Muscle of leg (tissue), 11 donors: ENCODE measurements around the gene LDLRAD4. TPM values are rescaled to one million over a fixed set of nuclear protein-coding genes. Genes with fewer than 3 reads are reported as not detected.

Experiments used
- DNase-seq: peaks from one replicate; pipeline ENCODE4 v3.0.0; 2013
- H3K27ac ChIP-seq: one replicate; pipeline ENCODE4 v1.5.1; 2013; ENCODE audit warnings: mild to moderate bottlenecking, low read length, control low read depth
- H3K27me3 ChIP-seq: one replicate; pipeline ENCODE4 v1.6.1; 2013; ENCODE audit warnings: low read length; ENCODE audit not compliant: control insufficient read depth, insufficient read depth
- H3K36me3 ChIP-seq: one replicate; pipeline ENCODE4 v1.6.1; 2013; ENCODE audit warnings: low read length; ENCODE audit not compliant: control insufficient read depth, insufficient read depth
- H3K4me1 ChIP-seq: one replicate; pipeline ENCODE4 v1.6.1; 2013; ENCODE audit warnings: low read length; ENCODE audit not compliant: control insufficient read depth, insufficient read depth
- H3K4me3 ChIP-seq: one replicate; pipeline ENCODE4 v1.5.1; 2013; ENCODE audit warnings: low read length, control low read depth
- H3K9me3 ChIP-seq: replicated peaks from 2 replicates; pipeline ENCODE4 v1.6.1; 2013; ENCODE audit warnings: low read depth, low read length; ENCODE audit not compliant: control insufficient read depth
- WGBS: methylation state at CpG from one replicate; pipeline ENCODE4 v1.1.5; 2013; ENCODE audit warnings: missing lambda C conversion rate; ENCODE audit not compliant: insufficient coverage; 5-methylcytosine and 5-hydroxymethylcytosine counted together
- polyA plus RNA-seq, 8 donors: library from polyadenylated mRNA; unstranded; fragments of 120-200 nt; gene quantifications; one replicate each; pipeline versions ENCODE4 v1.2.1 to v1.2.3, GENCODE V29; 2013; ENCODE audit warnings: inconsistent platforms in 1 of 8, low replicate concordance in 1 of 8; ENCODE audit not compliant: insufficient read length in 8 of 8, insufficient read depth in 1 of 8
- total RNA-seq: library from RNA; stranded (reverse); fragments of 120-200 nt; gene quantifications from one replicate; pipeline ENCODE4 v1.2.4, GENCODE V29; 2013

The LDLRAD4 gene
- total and polyA plus RNA-seq, 9 donors = 9.0 to 20.8 (median 14.4) TPM

GRCh38 chr18:13382954-13383827 lies 164.6 kb downstream of the LDLRAD4 start:
- 69% methylated on average over 11 of the region's 19 CpGs for WGBS
- Histone ChIP-seq H3K4me3 (no peak overlapping the region), H3K4me1 (peaks cover 53% of the 10 kb centered on the region), H3K36me3 (no peaks in the 10 kb centered on the region), H3K27ac (peak overlapping the region; percentile 95), H3K27me3 (no peaks in the 10 kb centered on the region), H3K9me3 (no peaks in the 10 kb centered on the region)
- no peak for DNase-seq

- no peak for DNase-seq
- no peaks in the 10 kb centered on the region for H3K36me3 ChIP-seq
- no peak overlapping the region for H3K27ac ChIP-seq
- 90% methylated on average over 39 of the region's 40 CpGs for WGBS
- no peaks in the 10 kb centered on the region for H3K9me3 ChIP-seq
- peaks cover 23% of the 10 kb centered on the region for H3K4me1 ChIP-seq
- H3K27me3 ChIP-seq = no peaks in the 10 kb centered on the region
- H3K4me3 ChIP-seq = no peak overlapping the region
Observed at GRCh38 chr18:13386891-13387801, 168.6 kb downstream of the LDLRAD4 start.

GRCh38 chr18:13387855-13388548 lies 169.4 kb downstream of the LDLRAD4 start:
- no peaks in the 10 kb centered on the region for H3K36me3 ChIP-seq
- WGBS = 54% methylated on average over 4 of the region's 13 CpGs
- H3K9me3 ChIP-seq = no peaks in the 10 kb centered on the region
- peak overlapping the region; percentile 52 for H3K27ac ChIP-seq
- peaks cover 16% of the 10 kb centered on the region for H3K4me1 ChIP-seq
- DNase-seq = peak; percentile 53
- H3K27me3 ChIP-seq = no peaks in the 10 kb centered on the region
- no peak overlapping the region for H3K4me3 ChIP-seq

GRCh38 chr18:13388586-13389490 lies 170.3 kb downstream of the LDLRAD4 start:
- Histone ChIP-seq H3K36me3 (no peaks in the 10 kb centered on the region), H3K27ac (no peak overlapping the region), H3K27me3 (no peaks in the 10 kb centered on the region), H3K9me3 (no peaks in the 10 kb centered on the region), H3K4me1 (peaks cover 10% of the 10 kb centered on the region), H3K4me3 (no peak overlapping the region)
- 77% methylated on average over 18 of the region's 25 CpGs for WGBS
- DNase-seq = no peak

- no peaks in the 10 kb centered on the region for H3K27me3 ChIP-seq
- no peaks in the 10 kb centered on the region for H3K9me3 ChIP-seq
- WGBS = 84% methylated on average over 5 of the region's 6 CpGs
- H3K4me1 ChIP-seq = peaks cover 10% of the 10 kb centered on the region
- DNase-seq = no peak
- no peaks in the 10 kb centered on the region for H3K36me3 ChIP-seq
- no peak overlapping the region for H3K4me3 ChIP-seq
- no peak overlapping the region for H3K27ac ChIP-seq
Observed at GRCh38 chr18:13389491-13390131, 171.1 kb downstream of the LDLRAD4 start.

GRCh38 chr18:13390196-13390595 lies 171.6 kb downstream of the LDLRAD4 start:
- Histone ChIP-seq H3K4me1 (peaks cover 10% of the 10 kb centered on the region), H3K4me3 (no peak overlapping the region), H3K27ac (no peak overlapping the region), H3K36me3 (no peaks in the 10 kb centered on the region), H3K9me3 (no peaks in the 10 kb centered on the region), H3K27me3 (no peaks in the 10 kb centered on the region)
- no peak for DNase-seq
- 97% methylated on average over 11 of the region's 12 CpGs for WGBS

GRCh38 chr18:13390711-13391110 lies 172.2 kb downstream of the LDLRAD4 start:
- WGBS = 100% methylated on average over 2 of the region's 4 CpGs
- H3K9me3 ChIP-seq = no peaks in the 10 kb centered on the region
- no peaks in the 10 kb centered on the region for H3K36me3 ChIP-seq
- peaks cover 10% of the 10 kb centered on the region for H3K4me1 ChIP-seq
- no peak for DNase-seq
- H3K27me3 ChIP-seq = no peaks in the 10 kb centered on the region
- H3K4me3 ChIP-seq = no peak overlapping the region
- H3K27ac ChIP-seq = no peak overlapping the region

- no peaks in the 10 kb centered on the region for H3K27me3 ChIP-seq
- H3K4me1 ChIP-seq = peaks cover 10% of the 10 kb centered on the region
- H3K9me3 ChIP-seq = no peaks in the 10 kb centered on the region
- no peak overlapping the region for H3K4me3 ChIP-seq
- no peak overlapping the region for H3K27ac ChIP-seq
- H3K36me3 ChIP-seq = no peaks in the 10 kb centered on the region
- WGBS = 68% methylated on average over 3 of the region's 12 CpGs
- no peak for DNase-seq
Observed at GRCh38 chr18:13392029-13392750, 173.6 kb downstream of the LDLRAD4 start.
